Mesendoderm (in vitro differentiated cells): ENCODE data around the gene LKAAEAR1.
A peak's percentile ranks its signal among the peaks of the same experiment; 100 is the strongest.

ENCODE experiments used
- DNase-seq: peaks from one replicate; pipeline ENCODE4 v3.0.0; 2013
- H2AK5ac ChIP-seq: 2 replicates; pipeline ENCODE4 v1.6.1; 2013; ENCODE audit warnings: low read length, inconsistent platforms
- H2BK120ac ChIP-seq: 2 replicates; pipeline ENCODE4 v1.6.1; 2013; ENCODE audit warnings: low read depth, mild to moderate bottlenecking, low read length, moderate library complexity, mixed read lengths
- H2BK15ac ChIP-seq: replicated peaks from 2 replicates; pipeline ENCODE4 v1.6.1; 2013; ENCODE audit warnings: low read depth, mild to moderate bottlenecking, moderate library complexity
- H2BK5ac ChIP-seq: 2 replicates; pipeline ENCODE4 v1.6.1; 2013; ENCODE audit warnings: low read length, inconsistent platforms
- H3K18ac ChIP-seq: 2 replicates; pipeline ENCODE4 v1.6.1; 2013; ENCODE audit warnings: mild to moderate bottlenecking, low read length, mixed read lengths
- H3K23ac ChIP-seq: one replicate; pipeline ENCODE4 v1.6.1; 2013; ENCODE audit warnings: low read length
- H3K27ac ChIP-seq: 2 replicates; pipeline ENCODE4 v1.5.1; 2013; ENCODE audit warnings: low read depth, mild to moderate bottlenecking, inconsistent platforms, low read length, moderate library complexity
- H3K27me3 ChIP-seq: 2 replicates; pipeline ENCODE4 v1.6.1; 2013; ENCODE audit warnings: low read length, control low read depth, mild to moderate bottlenecking, inconsistent platforms; ENCODE audit not compliant: insufficient read depth, poor library complexity
- H3K36me3 ChIP-seq: 2 replicates; pipeline ENCODE4 v1.6.1; 2013; ENCODE audit warnings: low read length, inconsistent platforms; ENCODE audit not compliant: control insufficient read depth, insufficient read depth
- H3K4ac ChIP-seq: one replicate; pipeline ENCODE4 v1.6.1; 2013; ENCODE audit warnings: low read depth, mild to moderate bottlenecking, low read length, moderate library complexity
- H3K4me1 ChIP-seq: 2 replicates; pipeline ENCODE4 v1.6.1; 2013; ENCODE audit warnings: low read depth, low read length, inconsistent platforms; ENCODE audit not compliant: control insufficient read depth
- H3K4me2 ChIP-seq: 2 replicates; pipeline ENCODE4 v1.6.1; 2013; ENCODE audit warnings: low read length
- H3K4me3 ChIP-seq: 2 replicates; pipeline ENCODE4 v1.5.1; 2013; ENCODE audit warnings: mild to moderate bottlenecking, low read length
- H3K56ac ChIP-seq: one replicate; pipeline ENCODE4 v1.6.1; 2013; ENCODE audit warnings: low read length
- H3K79me1 ChIP-seq: 2 replicates; pipeline ENCODE4 v1.6.1; 2013; ENCODE audit warnings: low read length, inconsistent platforms
- H3K79me2 ChIP-seq: 2 replicates; pipeline ENCODE4 v1.6.1; 2013; ENCODE audit warnings: mild to moderate bottlenecking, low read length; ENCODE audit not compliant: control insufficient read depth, insufficient read depth
- H3K9ac ChIP-seq: 2 replicates; pipeline ENCODE4 v1.6.1; 2013; ENCODE audit warnings: low read length, inconsistent platforms
- H4K5ac ChIP-seq: one replicate; pipeline ENCODE4 v1.6.1; 2013; ENCODE audit warnings: low read length
- H4K8ac ChIP-seq: one replicate; pipeline ENCODE4 v1.6.1; 2013; ENCODE audit warnings: low read depth, mild to moderate bottlenecking, control low read depth, low read length, moderate library complexity
- WGBS: extraction: QIAGEN DNeasy Blood & Tissue Kit; methylation state at CpG from one replicate; pipeline ENCODE4 v1.1.7; 2013; ENCODE audit warnings: low lambda C conversion rate, missing lambda C conversion rate; ENCODE audit not compliant: insufficient coverage; ENCODE audit errors: extremely low coverage; 5-methylcytosine and 5-hydroxymethylcytosine counted together

Gene LKAAEAR1

DNA sequence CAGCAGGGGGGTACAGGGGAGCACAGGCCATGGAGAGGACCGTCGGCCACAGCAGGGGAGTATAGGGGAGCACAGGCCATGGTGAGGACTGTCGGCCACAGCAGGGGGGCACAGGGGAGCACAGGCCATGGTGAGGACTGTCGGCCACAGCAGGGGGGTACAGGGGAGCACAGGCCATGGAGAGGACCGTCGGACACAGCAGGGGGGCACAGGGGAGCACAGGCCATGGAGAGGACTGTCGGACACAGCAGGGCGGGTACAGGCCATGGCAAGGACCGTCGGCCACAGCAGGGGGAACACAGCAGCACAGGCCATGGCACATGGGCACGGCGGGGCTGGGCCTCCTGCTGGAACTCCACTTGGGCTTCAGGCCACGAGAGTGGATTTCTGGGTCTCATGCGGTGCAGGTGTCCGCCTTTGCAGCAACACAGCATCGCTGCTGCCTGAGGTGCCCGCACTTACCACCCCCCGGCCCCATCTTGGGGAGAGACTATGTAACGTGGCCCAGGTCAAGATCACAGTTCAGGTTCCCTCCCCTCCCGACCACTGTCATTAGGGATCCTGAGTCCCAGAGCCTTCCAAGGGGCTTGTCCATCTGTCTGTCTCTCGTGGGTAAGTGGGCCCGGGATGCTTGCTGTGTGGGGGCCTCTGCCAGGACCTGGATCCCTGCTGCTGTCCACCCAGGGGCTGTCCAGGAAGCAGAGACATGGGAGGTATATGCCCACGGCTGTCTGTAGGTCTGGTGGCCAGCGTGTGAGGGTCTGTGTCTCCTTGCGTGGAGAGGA is 20.7 kb upstream of the LKAAEAR1 start:
- no peaks in the 10 kb centered on the region for H3K4me1 ChIP-seq
- no peak overlapping the region for H3K23ac ChIP-seq
- no peak overlapping the region for H4K8ac ChIP-seq
- H3K4me2 ChIP-seq = no peak overlapping the region
- H3K36me3 ChIP-seq = no peaks in the 10 kb centered on the region
- no CpG with 5 or more reads among the region's 25 CpGs for WGBS
- no peak overlapping the region for H3K4me3 ChIP-seq
- no peak overlapping the region for H3K4ac ChIP-seq
- no peak overlapping the region for H3K56ac ChIP-seq
- H3K18ac ChIP-seq = no peak overlapping the region
- H3K27me3 ChIP-seq = no peaks in the 10 kb centered on the region
- no peak overlapping the region for H4K5ac ChIP-seq
- no peak overlapping the region for H2BK15ac ChIP-seq
- no peak overlapping the region for H2BK120ac ChIP-seq
- H2AK5ac ChIP-seq = no peak overlapping the region
- H3K79me1 ChIP-seq = no peaks in the 10 kb centered on the region
- no peaks in the 10 kb centered on the region for H3K79me2 ChIP-seq
- no peak for DNase-seq
- no peak overlapping the region for H3K9ac ChIP-seq
- H2BK5ac ChIP-seq = no peak overlapping the region
- no peak overlapping the region for H3K27ac ChIP-seq

DNA sequence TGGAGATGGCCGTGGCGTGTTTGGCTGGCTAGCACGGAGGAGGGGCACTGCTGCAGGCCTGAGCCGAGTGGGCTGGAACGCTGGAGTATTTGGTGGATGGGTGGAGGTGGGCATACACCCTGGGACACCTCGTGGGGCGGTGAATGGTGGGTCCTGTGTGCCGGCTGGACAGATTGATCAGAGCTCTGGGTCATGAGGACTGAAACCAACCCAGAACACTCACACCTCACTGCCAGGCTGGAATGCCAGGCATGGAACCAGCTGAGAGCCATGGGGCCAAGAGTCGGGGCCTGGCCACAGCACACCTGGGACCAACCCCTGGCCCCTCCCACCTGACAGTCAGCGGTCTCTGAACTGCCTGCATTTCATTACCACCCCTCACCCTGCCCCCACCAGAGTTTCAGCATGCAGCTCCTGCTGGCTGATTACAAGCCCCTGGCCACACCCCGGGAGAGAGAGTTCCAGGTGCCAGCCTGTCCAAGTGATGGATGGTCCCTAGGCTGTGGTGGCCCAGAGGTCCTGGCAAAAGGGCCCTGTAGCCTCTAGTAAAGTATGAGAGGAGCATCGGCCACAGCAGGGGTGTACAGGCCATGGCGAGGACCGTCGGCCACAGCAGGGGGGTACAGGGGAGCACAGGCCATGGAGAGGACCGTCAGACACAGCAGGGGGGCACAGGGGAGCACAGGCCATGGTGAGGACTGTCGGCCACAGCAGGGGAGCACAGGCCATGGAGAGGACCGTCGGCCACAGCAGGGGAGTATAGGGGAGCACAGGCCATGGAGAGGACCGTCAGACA is 19.9 kb upstream of the LKAAEAR1 start:
- H3K4ac ChIP-seq = no peak overlapping the region
- H3K9ac ChIP-seq = no peak overlapping the region
- no peak overlapping the region for H3K18ac ChIP-seq
- no peaks in the 10 kb centered on the region for H3K79me1 ChIP-seq
- H4K8ac ChIP-seq = no peak overlapping the region
- H4K5ac ChIP-seq = no peak overlapping the region
- no peak overlapping the region for H2BK15ac ChIP-seq
- no peaks in the 10 kb centered on the region for H3K4me1 ChIP-seq
- H2BK5ac ChIP-seq = no peak overlapping the region
- H2AK5ac ChIP-seq = no peak overlapping the region
- H3K27me3 ChIP-seq = no peaks in the 10 kb centered on the region
- no peak for DNase-seq
- no peak overlapping the region for H3K4me3 ChIP-seq
- H3K36me3 ChIP-seq = no peaks in the 10 kb centered on the region
- H3K4me2 ChIP-seq = no peak overlapping the region
- H2BK120ac ChIP-seq = no peak overlapping the region
- no peak overlapping the region for H3K27ac ChIP-seq
- no peak overlapping the region for H3K23ac ChIP-seq
- H3K56ac ChIP-seq = no peak overlapping the region
- WGBS = no CpG with 5 or more reads among the region's 20 CpGs
- no peaks in the 10 kb centered on the region for H3K79me2 ChIP-seq

GRCh38 chr20:64102647-64103354 is 18.6 kb upstream of the LKAAEAR1 start:
- Histone ChIP-seq H3K4me2 (peak overlapping the region; percentile 35), H3K27me3 (no peaks in the 10 kb centered on the region), H3K18ac (no peak overlapping the region), H3K4me3 (no peak overlapping the region), H3K9ac (peak overlapping the region; percentile 35), H3K36me3 (no peaks in the 10 kb centered on the region), H3K4ac (no peak overlapping the region), H3K27ac (no peak overlapping the region), H3K79me2 (no peaks in the 10 kb centered on the region), H2AK5ac (no peak overlapping the region), H3K4me1 (no peaks in the 10 kb centered on the region), H2BK120ac (no peak overlapping the region), H3K23ac (no peak overlapping the region), H3K56ac (peak overlapping the region; percentile 61), H4K5ac (no peak overlapping the region), H3K79me1 (no peaks in the 10 kb centered on the region), H4K8ac (no peak overlapping the region), H2BK15ac (no peak overlapping the region), H2BK5ac (no peak overlapping the region)
- no CpG with 5 or more reads among the region's 30 CpGs for WGBS
- peak; percentile 57 for DNase-seq

DNA sequence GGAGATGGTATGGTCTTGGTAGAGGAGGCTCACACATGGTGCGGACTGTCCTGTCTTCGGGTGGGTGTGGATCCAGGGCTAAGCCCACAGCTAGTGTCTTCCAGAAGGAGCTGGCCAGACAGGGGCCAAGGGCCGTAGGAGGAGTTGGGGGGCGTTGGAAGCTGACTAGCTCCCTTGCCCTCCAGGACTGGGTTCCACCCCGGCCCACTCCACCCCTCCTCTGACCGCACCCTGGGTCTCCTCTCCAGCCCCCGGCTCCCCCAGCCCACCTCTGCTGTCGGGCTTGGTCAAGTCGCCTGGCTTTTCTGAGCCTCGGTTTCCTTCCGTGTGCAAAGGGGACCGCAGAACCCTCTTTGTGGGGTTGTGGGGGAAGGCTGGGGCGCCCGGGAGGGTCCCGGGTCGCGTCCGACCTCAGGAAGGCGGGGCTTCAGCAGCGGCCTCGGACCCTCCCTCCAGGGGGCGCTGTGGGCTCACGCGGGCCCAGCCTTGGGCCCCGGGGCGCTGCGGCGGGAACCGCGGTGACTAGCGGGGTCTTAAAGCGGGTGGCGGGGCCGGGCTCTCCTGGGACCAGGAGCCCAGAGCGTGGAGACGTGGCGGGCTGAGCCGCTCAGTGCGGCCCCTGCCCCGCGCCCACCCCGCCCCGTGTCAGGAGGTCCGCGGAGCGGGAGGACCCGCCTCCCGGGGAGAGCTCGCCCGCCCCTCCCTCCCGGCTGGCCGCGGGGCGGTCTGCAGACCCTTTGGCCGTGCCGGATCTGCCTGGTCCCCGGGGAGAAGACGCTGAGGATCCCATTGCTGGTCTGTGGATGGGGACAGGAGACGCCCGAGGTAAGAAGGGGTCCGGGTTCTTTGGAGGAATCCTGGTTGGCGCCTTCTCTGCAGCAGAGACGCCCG is 17.8 kb upstream of the LKAAEAR1 start:
- no peaks in the 10 kb centered on the region for H3K36me3 ChIP-seq
- H3K9ac ChIP-seq = peak overlapping the region; percentile 35
- H2BK15ac ChIP-seq = no peak overlapping the region
- no peak overlapping the region for H4K8ac ChIP-seq
- H3K79me2 ChIP-seq = no peaks in the 10 kb centered on the region
- no peak overlapping the region for H4K5ac ChIP-seq
- H3K56ac ChIP-seq = peak overlapping the region; percentile 61
- no peak overlapping the region for H2AK5ac ChIP-seq
- no peaks in the 10 kb centered on the region for H3K27me3 ChIP-seq
- H3K27ac ChIP-seq = no peak overlapping the region
- H3K4me2 ChIP-seq = peak overlapping the region; percentile 35
- no peak overlapping the region for H3K4me3 ChIP-seq
- DNase-seq = peak; percentile 48
- H3K4ac ChIP-seq = no peak overlapping the region
- H3K23ac ChIP-seq = no peak overlapping the region
- no peak overlapping the region for H3K18ac ChIP-seq
- H2BK5ac ChIP-seq = no peak overlapping the region
- H3K4me1 ChIP-seq = no peaks in the 10 kb centered on the region
- no CpG with 5 or more reads among the region's 64 CpGs for WGBS
- no peak overlapping the region for H2BK120ac ChIP-seq
- H3K79me1 ChIP-seq = no peaks in the 10 kb centered on the region

- H3K27ac ChIP-seq = no peak overlapping the region
- H2BK5ac ChIP-seq = no peak overlapping the region
- no peaks in the 10 kb centered on the region for H3K79me1 ChIP-seq
- H3K79me2 ChIP-seq = no peaks in the 10 kb centered on the region
- H4K8ac ChIP-seq = no peak overlapping the region
- no peaks in the 10 kb centered on the region for H3K4me1 ChIP-seq
- H4K5ac ChIP-seq = no peak overlapping the region
- no peak for DNase-seq
- no peak overlapping the region for H2BK120ac ChIP-seq
- H3K4me2 ChIP-seq = no peak overlapping the region
- no peak overlapping the region for H3K4me3 ChIP-seq
- H3K27me3 ChIP-seq = no peaks in the 10 kb centered on the region
- no CpG with 5 or more reads among the region's 9 CpGs for WGBS
- no peak overlapping the region for H2AK5ac ChIP-seq
- H3K36me3 ChIP-seq = no peaks in the 10 kb centered on the region
- H2BK15ac ChIP-seq = no peak overlapping the region
- no peak overlapping the region for H3K23ac ChIP-seq
- H3K4ac ChIP-seq = no peak overlapping the region
- H3K18ac ChIP-seq = no peak overlapping the region
- no peak overlapping the region for H3K56ac ChIP-seq
- no peak overlapping the region for H3K9ac ChIP-seq
These were observed 16.9 kb upstream of the LKAAEAR1 start for GRCh38 chr20:64100946-64101688.
